ENCODE measurements around the gene AK8.

Gene AK8

DNA sequence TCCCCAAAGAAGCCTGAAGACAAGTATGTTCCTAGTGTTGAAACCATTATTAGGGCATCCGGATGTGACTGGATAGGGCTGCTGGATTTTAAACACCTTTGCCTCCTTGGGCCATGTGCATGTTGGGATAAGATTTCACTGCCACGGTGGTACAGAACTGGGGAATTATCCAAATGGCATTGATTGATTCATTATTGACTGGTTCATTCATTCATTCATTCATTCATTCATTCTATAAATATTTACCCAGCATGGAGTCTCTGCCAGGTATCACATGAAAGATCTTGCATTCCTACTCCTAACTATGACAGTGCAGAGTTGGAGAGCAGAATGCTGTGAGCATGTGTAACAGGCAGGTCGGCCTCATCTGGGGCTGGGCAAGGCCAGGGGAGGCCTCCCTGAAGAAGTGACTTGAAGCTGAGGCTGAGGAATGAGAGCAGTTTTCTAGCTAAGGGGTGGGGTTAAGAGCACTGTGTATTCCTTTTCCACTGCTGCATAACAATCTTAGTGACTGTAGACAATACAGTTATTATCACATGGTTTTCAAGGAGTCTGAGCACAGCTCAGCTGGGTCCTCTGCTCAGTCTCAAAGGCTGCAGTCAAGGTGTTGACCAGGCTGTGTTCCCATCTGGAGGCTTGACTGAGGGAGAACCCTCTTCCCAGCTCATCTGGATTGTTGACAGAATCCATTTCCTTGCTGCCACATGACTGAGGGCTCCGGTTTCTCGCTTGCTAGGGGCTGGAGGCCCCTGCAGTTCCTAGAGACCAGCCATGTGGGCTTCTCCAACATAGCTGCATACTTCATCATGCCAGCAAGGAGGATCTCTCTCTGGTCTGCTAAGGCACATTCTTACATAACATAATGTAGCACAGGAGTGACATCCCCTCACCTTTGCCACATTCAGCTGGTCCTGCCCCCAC, 35.7 kb downstream of the AK8 start:
- no peak for DNase-seq
- Histone ChIP-seq H3K36me3 (ENCODE audit: control insufficient read depth, insufficient read depth, low read length) (no peaks in the 10 kb centered on the region), H3K4me1 (ENCODE audit: control insufficient read depth, insufficient read depth, low read length, poor library complexity, severe bottlenecking) (no peaks in the 10 kb centered on the region), H3K27me3 (replicated peaks; ENCODE audit: control insufficient read depth, insufficient read depth, low read length, poor library complexity, severe bottlenecking) (no peaks in the 10 kb centered on the region), H3K4me3 (ENCODE audit: insufficient read depth, low read depth, low read length, poor library complexity, severe bottlenecking) (no peak overlapping the region), H3K27ac (ENCODE audit: insufficient read depth, low read length, poor library complexity, severe bottlenecking) (no peak overlapping the region), H3K9me3 (ENCODE audit: control insufficient read depth, low read length) (no peaks in the 10 kb centered on the region)

DNA sequence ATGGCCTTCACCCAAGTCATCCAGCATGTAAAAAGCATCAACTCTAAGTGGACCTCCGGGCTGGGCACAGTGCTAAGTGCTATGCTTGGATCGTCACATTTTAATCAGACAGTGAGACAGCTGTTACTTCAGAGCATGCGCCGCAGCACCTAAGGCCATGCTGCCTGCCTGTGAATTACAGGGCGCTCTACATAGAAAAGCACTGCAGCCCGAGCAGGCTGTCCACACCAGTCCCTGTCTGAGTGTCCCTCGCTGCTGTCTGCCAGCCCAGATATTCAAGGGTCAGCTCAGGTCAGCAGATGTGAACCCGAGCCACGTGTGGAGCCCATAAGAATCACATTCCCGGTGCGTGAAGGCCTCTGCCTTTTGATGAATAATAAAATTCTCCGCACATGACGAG, 37.1 kb downstream of the AK8 start:
- Histone ChIP-seq H3K27ac (ENCODE audit: insufficient read depth, low read length, poor library complexity, severe bottlenecking) (no peak overlapping the region), H3K9me3 (ENCODE audit: control insufficient read depth, low read length) (no peaks in the 10 kb centered on the region), H3K36me3 (ENCODE audit: control insufficient read depth, insufficient read depth, low read length) (no peaks in the 10 kb centered on the region), H3K4me3 (ENCODE audit: insufficient read depth, low read depth, low read length, poor library complexity, severe bottlenecking) (no peak overlapping the region), H3K27me3 (replicated peaks; ENCODE audit: control insufficient read depth, insufficient read depth, low read length, poor library complexity, severe bottlenecking) (no peaks in the 10 kb centered on the region), H3K4me1 (ENCODE audit: control insufficient read depth, insufficient read depth, low read length, poor library complexity, severe bottlenecking) (no peaks in the 10 kb centered on the region)
- DNase-seq, result no peak

- H3K27me3 ChIP-seq (replicated peaks; ENCODE audit: control insufficient read depth, insufficient read depth, low read length, poor library complexity, severe bottlenecking), result no peaks in the 10 kb centered on the region
- H3K27ac ChIP-seq (ENCODE audit: insufficient read depth, low read length, poor library complexity, severe bottlenecking), result no peak overlapping the region
- no peak for DNase-seq
- H3K4me3 ChIP-seq (ENCODE audit: insufficient read depth, low read depth, low read length, poor library complexity, severe bottlenecking), result no peak overlapping the region
- H3K4me1 ChIP-seq (ENCODE audit: control insufficient read depth, insufficient read depth, low read length, poor library complexity, severe bottlenecking), result no peaks in the 10 kb centered on the region
- no peaks in the 10 kb centered on the region for H3K9me3 ChIP-seq (ENCODE audit: control insufficient read depth, low read length)
- H3K36me3 ChIP-seq (ENCODE audit: control insufficient read depth, insufficient read depth, low read length), result no peaks in the 10 kb centered on the region
Measured at GRCh38 chr9:132838291-132838690, 39.8 kb downstream of the AK8 start.

- DNase-seq, result no peak
- no peaks in the 10 kb centered on the region for H3K9me3 ChIP-seq (ENCODE audit: control insufficient read depth, low read length)
- H3K27ac ChIP-seq (ENCODE audit: insufficient read depth, low read length, poor library complexity, severe bottlenecking), result no peak overlapping the region
- H3K4me3 ChIP-seq (ENCODE audit: insufficient read depth, low read depth, low read length, poor library complexity, severe bottlenecking), result no peak overlapping the region
- H3K27me3 ChIP-seq (replicated peaks; ENCODE audit: control insufficient read depth, insufficient read depth, low read length, poor library complexity, severe bottlenecking), result no peaks in the 10 kb centered on the region
- H3K4me1 ChIP-seq (ENCODE audit: control insufficient read depth, insufficient read depth, low read length, poor library complexity, severe bottlenecking), result no peaks in the 10 kb centered on the region
- H3K36me3 ChIP-seq (ENCODE audit: control insufficient read depth, insufficient read depth, low read length), result no peaks in the 10 kb centered on the region
Measured at GRCh38 chr9:132837501-132838286, 40.4 kb downstream of the AK8 start.

GRCh38 chr9:132834343-132834742, 43.7 kb downstream of the AK8 start:
- H3K36me3 ChIP-seq (ENCODE audit: control insufficient read depth, insufficient read depth, low read length), result no peaks in the 10 kb centered on the region
- H3K4me1 ChIP-seq (ENCODE audit: control insufficient read depth, insufficient read depth, low read length, poor library complexity, severe bottlenecking), result no peaks in the 10 kb centered on the region
- no peaks in the 10 kb centered on the region for H3K27me3 ChIP-seq (replicated peaks; ENCODE audit: control insufficient read depth, insufficient read depth, low read length, poor library complexity, severe bottlenecking)
- no peak overlapping the region for H3K27ac ChIP-seq (ENCODE audit: insufficient read depth, low read length, poor library complexity, severe bottlenecking)
- H3K4me3 ChIP-seq (ENCODE audit: insufficient read depth, low read depth, low read length, poor library complexity, severe bottlenecking), result no peak overlapping the region
- no peak for DNase-seq
- no peaks in the 10 kb centered on the region for H3K9me3 ChIP-seq (ENCODE audit: control insufficient read depth, low read length)

DNA sequence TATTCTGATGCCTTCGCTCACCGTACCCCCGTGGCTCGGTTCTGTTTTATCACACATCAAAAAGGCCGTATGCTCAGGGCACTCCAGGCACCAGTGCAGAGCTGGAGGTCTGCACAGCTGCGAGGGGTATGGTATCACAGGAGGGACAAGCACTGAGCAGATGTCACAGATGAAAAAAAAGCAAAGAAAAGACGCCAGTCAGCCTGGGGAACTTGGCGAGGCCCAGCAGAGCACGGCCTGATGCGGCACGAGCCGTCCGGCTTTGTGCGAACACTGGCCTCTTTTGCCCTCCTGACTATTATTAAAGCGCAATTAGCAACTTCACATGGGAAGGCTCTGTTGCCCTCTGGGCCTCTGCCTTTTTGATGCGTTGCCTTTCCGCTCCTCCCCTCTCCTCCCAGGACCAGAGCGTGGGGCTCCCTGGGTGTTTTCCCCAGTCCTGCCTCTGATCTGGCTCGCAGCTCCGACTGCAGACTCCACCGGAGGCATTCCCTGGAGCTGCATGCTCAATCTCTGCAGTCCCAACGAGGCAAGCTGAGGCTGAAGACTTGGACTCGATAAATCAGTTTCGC, 44.4 kb downstream of the AK8 start:
- no peak for DNase-seq
- Histone ChIP-seq H3K27ac (ENCODE audit: insufficient read depth, low read length, poor library complexity, severe bottlenecking) (no peak overlapping the region), H3K4me1 (ENCODE audit: control insufficient read depth, insufficient read depth, low read length, poor library complexity, severe bottlenecking) (no peaks in the 10 kb centered on the region), H3K9me3 (ENCODE audit: control insufficient read depth, low read length) (no peaks in the 10 kb centered on the region), H3K4me3 (ENCODE audit: insufficient read depth, low read depth, low read length, poor library complexity, severe bottlenecking) (no peak overlapping the region), H3K36me3 (ENCODE audit: control insufficient read depth, insufficient read depth, low read length) (no peaks in the 10 kb centered on the region), H3K27me3 (replicated peaks; ENCODE audit: control insufficient read depth, insufficient read depth, low read length, poor library complexity, severe bottlenecking) (no peaks in the 10 kb centered on the region)

GRCh38 chr9:132832171-132832881, 45.8 kb downstream of the AK8 start:
- Histone ChIP-seq H3K9me3 (ENCODE audit: control insufficient read depth, low read length) (no peaks in the 10 kb centered on the region), H3K36me3 (ENCODE audit: control insufficient read depth, insufficient read depth, low read length) (no peaks in the 10 kb centered on the region), H3K27ac (ENCODE audit: insufficient read depth, low read length, poor library complexity, severe bottlenecking) (no peak overlapping the region), H3K27me3 (replicated peaks; ENCODE audit: control insufficient read depth, insufficient read depth, low read length, poor library complexity, severe bottlenecking) (no peaks in the 10 kb centered on the region), H3K4me1 (ENCODE audit: control insufficient read depth, insufficient read depth, low read length, poor library complexity, severe bottlenecking) (no peaks in the 10 kb centered on the region), H3K4me3 (ENCODE audit: insufficient read depth, low read depth, low read length, poor library complexity, severe bottlenecking) (no peak overlapping the region)
- no peak for DNase-seq

GRCh38 chr9:132828201-132828770, 49.8 kb downstream of the AK8 start:
- no peaks in the 10 kb centered on the region for H3K36me3 ChIP-seq (ENCODE audit: control insufficient read depth, insufficient read depth, low read length)
- H3K27ac ChIP-seq (ENCODE audit: insufficient read depth, low read length, poor library complexity, severe bottlenecking), result no peak overlapping the region
- H3K4me1 ChIP-seq (ENCODE audit: control insufficient read depth, insufficient read depth, low read length, poor library complexity, severe bottlenecking), result no peaks in the 10 kb centered on the region
- no peaks in the 10 kb centered on the region for H3K9me3 ChIP-seq (ENCODE audit: control insufficient read depth, low read length)
- H3K27me3 ChIP-seq (replicated peaks; ENCODE audit: control insufficient read depth, insufficient read depth, low read length, poor library complexity, severe bottlenecking), result peaks cover 7% of the 10 kb centered on the region
- H3K4me3 ChIP-seq (ENCODE audit: insufficient read depth, low read depth, low read length, poor library complexity, severe bottlenecking), result no peak overlapping the region
- no peak for DNase-seq

- DNase-seq, result no peak
- Histone ChIP-seq H3K4me1 (ENCODE audit: control insufficient read depth, insufficient read depth, low read length, poor library complexity, severe bottlenecking) (no peaks in the 10 kb centered on the region), H3K9me3 (ENCODE audit: control insufficient read depth, low read length) (no peaks in the 10 kb centered on the region), H3K27ac (ENCODE audit: insufficient read depth, low read length, poor library complexity, severe bottlenecking) (no peak overlapping the region), H3K36me3 (ENCODE audit: control insufficient read depth, insufficient read depth, low read length) (no peaks in the 10 kb centered on the region), H3K27me3 (replicated peaks; ENCODE audit: control insufficient read depth, insufficient read depth, low read length, poor library complexity, severe bottlenecking) (peaks cover 7% of the 10 kb centered on the region), H3K4me3 (ENCODE audit: insufficient read depth, low read depth, low read length, poor library complexity, severe bottlenecking) (no peak overlapping the region)
Measured at GRCh38 chr9:132827366-132827765, 50.7 kb downstream of the AK8 start.

All from effector memory CD4-positive, alpha-beta T cell (primary cell).